ENCODE measurements around the gene MSI2. TPM values are rescaled to one million over a fixed set of nuclear protein-coding genes. Genes with fewer than 3 reads are reported as not detected.

MSI2 gene
- total and polyA plus RNA-seq, 9 of the 15 experiments (the other 6 are each of a cell fraction or from before 2014, with no cell fraction given): 4.6 to 61.8 (median 42.4) TPM

GRCh38 chr17:57279432-57279831, 23.1 kb downstream of the MSI2 start:
- H3K79me2 ChIP-seq (ENCODE audit: control insufficient read depth, insufficient read depth, low read length): 0 out of 3 replicates have a peak, but pooled peaks cover 14% of the 10 kb centered on the region
- H3K4me2 ChIP-seq (ENCODE audit: insufficient read depth, low read length): no peak overlapping the region
- no peak overlapping the region for H3K27ac ChIP-seq (ENCODE audit: extremely low read depth, low read depth, low read length)
- intact Hi-C loops (cut with micrococcal nuclease): no loop called here
- CTCF ChIA-PET (ENCODE audit: low intra/inter-chr PET ratio): no interaction called here
- H4K20me1 ChIP-seq (replicated peaks; ENCODE audit: control insufficient read depth, insufficient read depth, low read length): peaks cover 5% of the 10 kb centered on the region; the same call in 1 of the 2 replicates
- peaks cover 24% of the 10 kb centered on the region for H3K36me3 ChIP-seq (ENCODE audit: control insufficient read depth, insufficient read depth, low read length)
- H3K4me3 ChIP-seq: no peak overlapping the region
- POLR2A ChIA-PET: interaction anchor here (0.7 to 1.4 kb wide), 5 partner anchors 9 to 344 kb away, joined by 3 to 8 read pairs (median 3); no protein-coding TSS in a partner anchor
- TF ChIP-seq, protein P1, sequence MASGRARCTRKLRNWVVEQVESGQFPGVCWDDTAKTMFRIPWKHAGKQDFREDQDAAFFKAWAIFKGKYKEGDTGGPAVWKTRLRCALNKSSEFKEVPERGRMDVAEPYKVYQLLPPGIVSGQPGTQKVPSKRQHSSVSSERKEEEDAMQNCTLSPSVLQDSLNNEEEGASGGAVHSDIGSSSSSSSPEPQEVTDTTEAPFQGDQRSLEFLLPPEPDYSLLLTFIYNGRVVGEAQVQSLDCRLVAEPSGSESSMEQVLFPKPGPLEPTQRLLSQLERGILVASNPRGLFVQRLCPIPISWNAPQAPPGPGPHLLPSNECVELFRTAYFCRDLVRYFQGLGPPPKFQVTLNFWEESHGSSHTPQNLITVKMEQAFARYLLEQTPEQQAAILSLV (tag; IDR thresholded peaks at IDR 0.05): no peak
- TF ChIP-seq DPF2 (IDR thresholded peaks at IDR 0.05) (no peak), ZNF780A (CRISPR knock-in tag; IDR thresholded peaks at IDR 0.05) (no peak), CREM (IDR thresholded peaks at IDR 0.05; ENCODE audit: low read depth) (no peak), RAD21 (CRISPR knock-in tag; conservative IDR thresholded peaks at IDR 0.05 in 1 of 2, IDR thresholded peaks at IDR 0.05 in 1 of 2) (no peak), TAF7 (tag; IDR thresholded peaks at IDR 0.05) (no peak), L3MBTL2 (IDR thresholded peaks at IDR 0.05) (no peak), CEBPG (CRISPR knock-in tag; IDR thresholded peaks at IDR 0.05) (no peak), CEBPG (tag; conservative IDR thresholded peaks at IDR 0.05 in 1 of 2, IDR thresholded peaks at IDR 0.05 in 1 of 2) (no peak), ZNF79 (CRISPR knock-in tag; IDR thresholded peaks at IDR 0.05; ENCODE audit: low read depth) (no peak), ATF2 (CRISPR knock-in tag; IDR thresholded peaks at IDR 0.05) (no peak), NBN (IDR thresholded peaks at IDR 0.05; ENCODE audit: low read depth) (no peak), POLR2AphosphoS5 (IDR thresholded peaks at IDR 0.05; ENCODE audit: control insufficient read depth, insufficient read depth, low read depth, low read length) (no peak), ZC3H4 (CRISPR knock-in tag; IDR thresholded peaks at IDR 0.05; ENCODE audit: borderline replicate concordance) (no peak), STAT5A (IDR thresholded peaks at IDR 0.05; ENCODE audit: borderline replicate concordance, low read length) (no peak)
- TF ChIP-seq, protein P2, sequence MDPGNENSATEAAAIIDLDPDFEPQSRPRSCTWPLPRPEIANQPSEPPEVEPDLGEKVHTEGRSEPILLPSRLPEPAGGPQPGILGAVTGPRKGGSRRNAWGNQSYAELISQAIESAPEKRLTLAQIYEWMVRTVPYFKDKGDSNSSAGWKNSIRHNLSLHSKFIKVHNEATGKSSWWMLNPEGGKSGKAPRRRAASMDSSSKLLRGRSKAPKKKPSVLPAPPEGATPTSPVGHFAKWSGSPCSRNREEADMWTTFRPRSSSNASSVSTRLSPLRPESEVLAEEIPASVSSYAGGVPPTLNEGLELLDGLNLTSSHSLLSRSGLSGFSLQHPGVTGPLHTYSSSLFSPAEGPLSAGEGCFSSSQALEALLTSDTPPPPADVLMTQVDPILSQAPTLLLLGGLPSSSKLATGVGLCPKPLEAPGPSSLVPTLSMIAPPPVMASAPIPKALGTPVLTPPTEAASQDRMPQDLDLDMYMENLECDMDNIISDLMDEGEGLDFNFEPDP (CRISPR knock-in tag; IDR thresholded peaks at IDR 0.05): no peak
- TF ChIP-seq, protein P3, sequence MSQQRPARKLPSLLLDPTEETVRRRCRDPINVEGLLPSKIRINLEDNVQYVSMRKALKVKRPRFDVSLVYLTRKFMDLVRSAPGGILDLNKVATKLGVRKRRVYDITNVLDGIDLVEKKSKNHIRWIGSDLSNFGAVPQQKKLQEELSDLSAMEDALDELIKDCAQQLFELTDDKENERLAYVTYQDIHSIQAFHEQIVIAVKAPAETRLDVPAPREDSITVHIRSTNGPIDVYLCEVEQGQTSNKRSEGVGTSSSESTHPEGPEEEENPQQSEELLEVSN (IDR thresholded peaks at IDR 0.05; ENCODE audit: borderline replicate concordance in 1 of 2, extremely low read depth in 1 of 2, insufficient read depth in 1 of 2, insufficient read length in 1 of 2, low read depth in 1 of 2, low read length in 1 of 2, poor library complexity in 1 of 2, severe bottlenecking in 1 of 2): no peak
- BruUV-seq (replicated peaks): no TSS peak
- no peaks in the 10 kb centered on the region for H3K9me3 ChIP-seq (replicated peaks; ENCODE audit: control insufficient read depth, insufficient read depth, low read depth, low read length)
- no peak overlapping the region for H2AFZ ChIP-seq (ENCODE audit: low read depth, low read length)
- ATAC-seq (no peak), DNase-seq (ENCODE audit: extremely low read depth in 1 of 4, low spot score in 3 of 4) (no peak), FAIRE-seq (no peak)
- no peak overlapping the region for H3K9ac ChIP-seq (ENCODE audit: insufficient read depth in 1 of 2, low read depth in 2 of 2, low read length in 2 of 2)
- no peaks in the 10 kb centered on the region for H3K9me1 ChIP-seq (ENCODE audit: control insufficient read depth, insufficient read depth, low read length)
- peaks cover 7 to 29% of the 10 kb centered on the region in 2 experiments for H3K4me1 ChIP-seq (replicated peaks in 1 of 2; ENCODE audit: control insufficient read depth in 2 of 2, insufficient read depth in 2 of 2, low read length in 2 of 2)
- in situ Hi-C loops (cut with MboI): no loop called here
- 100% methylated on average over 3 of the region's 3 CpGs for WGBS (ENCODE audit: insufficient coverage, low coverage, missing lambda C conversion rate)
- no peaks in the 10 kb centered on the region for H3K27me3 ChIP-seq (ENCODE audit: control insufficient read depth in 2 of 2, insufficient read depth in 2 of 2, low read length in 2 of 2)

Data from K562 (cell line).